HepG2 (cell line): Measurements from ENCODE around the gene URB1. TPM values are rescaled to one million over a fixed set of nuclear protein-coding genes. Genes with fewer than 3 reads are reported as not detected.
A peak's percentile ranks its signal among the peaks of the same experiment; 100 is the strongest.

ENCODE experiments used
- ATAC-seq: fragments of 200-7000 bp; cut with Tn5 transposase; 3 replicates; pipeline ENCODE4 v1.9.1; 2020; ENCODE audit warnings: mild to moderate bottlenecking, moderate library complexity
- BruUV-seq: library from RNA; stranded (reverse); fragments of 400-500 nt; replicated peaks from 2 replicates; lab custom pipeline; 2021; lab: Mats Ljungman, UMichigan
- CTCF ChIA-PET: fragments of 300-600 bp; formaldehyde crosslinking; extraction: SDS; loops from one replicate; lab custom pipeline; 2021; ENCODE audit warnings: low total read pairs, inconsistent platforms, low intra/inter-chr PET ratio; lab: Yijun Ruan, JAX
- POLR2A ChIA-PET: fragments of 350-600 bp; sonication (Branson Sonifier 250); formaldehyde crosslinking; loops from one replicate; lab custom pipeline; 2020; ENCODE audit warnings: antibody characterized with exemption, inconsistent platforms; lab: Yijun Ruan, JAX
- DNase-seq: peaks from one replicate; pipeline ENCODE4 v3.0.0-alpha.2; 2015; ENCODE audit warnings: low spot score
- FAIRE-seq: peaks from 3 replicates; lab custom pipeline; 2011; peaks lifted over from hg19 to GRCh38; lab: Jason Lieb, UNC
- H2AFZ ChIP-seq: one replicate; pipeline ENCODE4 v1.6.1; 2011; ENCODE audit warnings: low read length, inconsistent platforms
- H3K27ac ChIP-seq: fragments of 300-600 bp; 3 replicates; pipeline ENCODE4 v1.8.0; 2011; ENCODE audit warnings: mixed run types, mild to moderate bottlenecking, mixed read lengths, low read length, inconsistent platforms; ENCODE audit not compliant: insufficient read depth; ENCODE audit errors: extremely low read length
- H3K27me3 ChIP-seq, 2 experiments: fragments of 200-600 bp in 1 of 2; 2 replicates in 1 of 2; 3 replicates in 1 of 2; pipeline versions ENCODE4 v1.6.0 to v1.8.0; 2011; ENCODE audit warnings: low read length in 2 of 2, mild to moderate bottlenecking in 2 of 2, moderate library complexity in 2 of 2, inconsistent platforms in 1 of 2; ENCODE audit not compliant: insufficient read depth in 2 of 2, control insufficient read depth in 1 of 2
- H3K36me3 ChIP-seq, 2 experiments: fragments of 200-600 bp in 1 of 2; replicated peaks in 1 of 2; 2 replicates in 1 of 2; 3 replicates in 1 of 2; pipeline versions ENCODE4 v1.5.1 to v1.8.0; 2011; ENCODE audit warnings: low read length in 2 of 2, inconsistent platforms in 1 of 2; ENCODE audit not compliant: insufficient read depth in 2 of 2, control insufficient read depth in 1 of 2
- H3K4me1 ChIP-seq: 2 replicates; pipeline ENCODE4 v1.5.1; 2012; ENCODE audit warnings: low read length, inconsistent platforms; ENCODE audit not compliant: insufficient read depth
- H3K4me2 ChIP-seq: 2 replicates; pipeline ENCODE4 v1.6.0; 2011; ENCODE audit warnings: low read depth, low read length, inconsistent platforms
- H3K4me3 ChIP-seq, 3 experiments: fragments of 200-600 bp in 1 of 3; sonication (generic), shearing (Covaris generic) in 1 of 3; replicated peaks in 1 of 3; 2 replicates each; pipeline ENCODE4 v1.5.1; 2011 to 2016; ENCODE audit warnings: low read length in 3 of 3, inconsistent platforms in 2 of 3, low read depth in 2 of 3, mild to moderate bottlenecking in 2 of 3, control low read depth in 1 of 3, mixed read lengths in 1 of 3; ENCODE audit not compliant: insufficient read depth in 1 of 3
- H3K79me2 ChIP-seq: one replicate; pipeline ENCODE4 v1.6.1; 2011; ENCODE audit warnings: low read length, inconsistent platforms; ENCODE audit not compliant: insufficient read depth
- H3K9ac ChIP-seq: 2 replicates; pipeline ENCODE4 v1.6.0; 2011; ENCODE audit warnings: mild to moderate bottlenecking, low read depth, low read length, inconsistent platforms; ENCODE audit not compliant: insufficient read depth
- H3K9me3 ChIP-seq: 2 replicates; pipeline ENCODE4 v1.5.1; 2012; ENCODE audit warnings: mild to moderate bottlenecking, low read length
- H4K20me1 ChIP-seq: 2 replicates; pipeline ENCODE4 v1.6.0; 2011; ENCODE audit warnings: inconsistent platforms, mild to moderate bottlenecking, low read length, moderate library complexity; ENCODE audit not compliant: insufficient read depth
- ATF2 ChIP-seq: sonication (generic); formaldehyde crosslinking; IDR thresholded peaks from 2 replicates; pipeline ENCODE4 v1.4.0; 2020; ENCODE audit warnings: missing genetic modification reagents
- GMEB2 ChIP-seq: IDR thresholded peaks from 2 replicates; pipeline ENCODE4 v1.6.1; 2016; ENCODE audit warnings: missing biosample characterization, missing genetic modification reagents, low read depth
- HNRNPLL ChIP-seq: fragments of 200-400 bp; formaldehyde crosslinking; IDR thresholded peaks from 2 replicates; pipeline ENCODE4 v1.6.1; 2017; ENCODE audit warnings: mild to moderate bottlenecking, low read depth, low read length; ENCODE audit not compliant: poor library complexity, severe bottlenecking
- KLF12 ChIP-seq: sonication (generic); formaldehyde crosslinking; IDR thresholded peaks from 2 replicates; pipeline ENCODE4 v1.4.0; 2020; ENCODE audit warnings: missing genetic modification reagents, borderline replicate concordance
- SOX13 ChIP-seq, 3 experiments: fragments of 450-650 bp in 1 of 3; sonication (generic) in 1 of 3; formaldehyde crosslinking in 1 of 3; IDR thresholded peaks in 2 of 3; conservative IDR thresholded peaks in 1 of 3; 2 replicates each; pipeline versions ENCODE4 v1.5.0 to v1.6.1; 2016 to 2020; ENCODE audit warnings: antibody characterized with exemption in 1 of 3, mild to moderate bottlenecking in 1 of 3, missing compliant biosample characterization in 1 of 3, missing genetic modification reagents in 1 of 3, moderate library complexity in 1 of 3
- USF2 ChIP-seq, 2 experiments: sonication (generic) in 1 of 2; formaldehyde crosslinking in 1 of 2; IDR thresholded peaks; 2 replicates each; pipeline versions ENCODE4 v1.5.1 to v1.6.1; 2011 to 2020; ENCODE audit warnings: borderline replicate concordance in 1 of 2, low read depth in 1 of 2, low read length in 1 of 2, mild to moderate bottlenecking in 1 of 2, missing genetic modification reagents in 1 of 2, moderate library complexity in 1 of 2
- ZFP62 ChIP-seq: sonication (generic); formaldehyde crosslinking; IDR thresholded peaks from 2 replicates; pipeline ENCODE4 v1.4.0; 2020; ENCODE audit warnings: missing genetic modification reagents
- ZKSCAN8 ChIP-seq: IDR thresholded peaks from 2 replicates; pipeline ENCODE4 v1.6.1; 2016; ENCODE audit warnings: borderline replicate concordance, missing genetic modification reagents, missing compliant biosample characterization
- ZNF629 ChIP-seq: sonication (generic); formaldehyde crosslinking; conservative IDR thresholded peaks from 2 replicates; pipeline ENCODE4 v1.5.0; 2020; ENCODE audit warnings: missing genetic modification reagents
- ZNF687 ChIP-seq: sonication (generic); formaldehyde crosslinking; IDR thresholded peaks from 2 replicates; pipeline ENCODE4 v1.5.1; 2020; ENCODE audit warnings: mild to moderate bottlenecking, missing genetic modification reagents, moderate library complexity
- WGBS: methylation state at CpG from one replicate; pipeline ENCODE4 v1.1.6; 2017; ENCODE audit warnings: low lambda C conversion rate; 5-methylcytosine and 5-hydroxymethylcytosine counted together
- in situ Hi-C: cut with HindIII; loops from 2 replicates; pipeline ENCODE4 v1.10.0; 2017; ENCODE audit warnings: low pct_unique_long_range_greater_than_20kb; ENCODE audit not compliant: extremely low pct_ligation_motif_present
- intact Hi-C: fragments of 100-400 bp; cut with micrococcal nuclease; formaldehyde crosslinking; loops from one replicate; pipeline ENCODE4 v1.10.0; 2022; ENCODE audit not compliant: unreplicated experiment
- polyA plus RNA-seq, 8 experiments: library from polyadenylated mRNA; depleted of rRNA in 3 of 8; stranded (reverse) in 7 of 8; unstranded in 1 of 8; fragments of >200 nt; fragmentation: Illumina TruSeq in 4 of 8; extraction: Trizol in 4 of 8; gene quantifications; 2 replicates each; pipeline versions ENCODE4 v1.2.1 to v1.2.3, GENCODE V29; 2011 to 2016; ENCODE audit warnings: low read depth in 4 of 8, missing spikeins in 1 of 8, mixed read lengths in 1 of 8; ENCODE audit not compliant: insufficient read depth in 1 of 8
- total RNA-seq, 5 experiments: library from RNA; depleted of rRNA; stranded (reverse); fragments of >200 nt; fragmentation: Illumina TruSeq; extraction: Trizol; gene quantifications; 2 replicates each; pipeline ENCODE4 v1.2.3, GENCODE V29; 2016; ENCODE audit warnings: low read depth in 1 of 5

URB1 gene
- total and polyA plus RNA-seq, 2 of the 13 experiments (the other 11 are each of a cell fraction or from before 2014, with no cell fraction given) = 4.5 to 16.7 TPM

GRCh38 chr21:32298658-32299081 is 94.1 kb downstream of the URB1 start, which contains the start of gene MRAP (continued):
- TF ChIP-seq ZNF687 (CRISPR knock-in tag) (peak; percentile 56), HNRNPLL (peak; percentile 41)

GRCh38 chr21:32298148-32298559 is 94.7 kb downstream of the URB1 start:
- no TSS peak for BruUV-seq
- Histone ChIP-seq H3K4me2 (peak overlapping the region; percentile 92), H3K9me3 (no peaks in the 10 kb centered on the region), H4K20me1 (no peaks in the 10 kb centered on the region), H3K27ac (no peak overlapping the region), H3K4me3 (peak overlapping the region in 1 of 3 experiments; percentile 55; a peak in 2 of 6 replicates), H3K79me2 (no peaks in the 10 kb centered on the region), H3K9ac (no peak overlapping the region), H3K27me3 (no peaks in the 10 kb centered on the region), H2AFZ (no peak overlapping the region), H3K4me1 (peaks cover 44% of the 10 kb centered on the region), H3K36me3 (no peaks in the 10 kb centered on the region)
- ATAC-seq (peak; percentile 25), DNase-seq (no peak), FAIRE-seq (no peak)
- ChIA-PET POLR2A (interaction anchor here (1.1 kb wide), 2 partner anchors 11 to 19 kb away, joined by 3 to 4 read pairs; partner anchors contain the start of gene MIS18A), CTCF (no interaction called here)
- in situ Hi-C loops (no loop called here), intact Hi-C loops (loop anchor here (5.0 kb wide), 1 partner anchor 34 kb away; no protein-coding TSS in a partner anchor)
- WGBS = 28% methylated on average over 6 of the region's 6 CpGs
- TF ChIP-seq ATF2 (CRISPR knock-in tag) (no peak), USF2 (IDR thresholded peaks at IDR 0.05; ENCODE audit: low read depth, low read length) (peak; percentile 46; the same call in 1 of the 2 replicates), USF2 (CRISPR knock-in tag; IDR thresholded peaks at IDR 0.05; ENCODE audit: borderline replicate concordance) (no peak; the same call in 1 of the 2 replicates), KLF12 (CRISPR knock-in tag) (no peak), ZKSCAN8 (CRISPR knock-in tag) (no peak), SOX13 (IDR thresholded peaks at IDR 0.05) (no peak), SOX13 (CRISPR knock-in tag; conservative IDR thresholded peaks at IDR 0.05 in 1 of 2, IDR thresholded peaks at IDR 0.05 in 1 of 2) (peak in 1 of 2 experiments; percentile 8; a peak in 1 of 4 replicates), ZNF629 (CRISPR knock-in tag) (no peak), ZFP62 (CRISPR knock-in tag) (no peak), GMEB2 (CRISPR knock-in tag) (no peak)
